Hippocampal formation (tissue), 2 donors: ENCODE results near the gene TEX2.
A peak's percentile ranks its signal among the peaks of the same experiment; 100 is the strongest.

Experiments used
- DNase-seq, 2 donors: peaks; one replicate each; lab custom pipeline; 2025; lab: John Stamatoyannopoulos, UW

TEX2 gene

DNA sequence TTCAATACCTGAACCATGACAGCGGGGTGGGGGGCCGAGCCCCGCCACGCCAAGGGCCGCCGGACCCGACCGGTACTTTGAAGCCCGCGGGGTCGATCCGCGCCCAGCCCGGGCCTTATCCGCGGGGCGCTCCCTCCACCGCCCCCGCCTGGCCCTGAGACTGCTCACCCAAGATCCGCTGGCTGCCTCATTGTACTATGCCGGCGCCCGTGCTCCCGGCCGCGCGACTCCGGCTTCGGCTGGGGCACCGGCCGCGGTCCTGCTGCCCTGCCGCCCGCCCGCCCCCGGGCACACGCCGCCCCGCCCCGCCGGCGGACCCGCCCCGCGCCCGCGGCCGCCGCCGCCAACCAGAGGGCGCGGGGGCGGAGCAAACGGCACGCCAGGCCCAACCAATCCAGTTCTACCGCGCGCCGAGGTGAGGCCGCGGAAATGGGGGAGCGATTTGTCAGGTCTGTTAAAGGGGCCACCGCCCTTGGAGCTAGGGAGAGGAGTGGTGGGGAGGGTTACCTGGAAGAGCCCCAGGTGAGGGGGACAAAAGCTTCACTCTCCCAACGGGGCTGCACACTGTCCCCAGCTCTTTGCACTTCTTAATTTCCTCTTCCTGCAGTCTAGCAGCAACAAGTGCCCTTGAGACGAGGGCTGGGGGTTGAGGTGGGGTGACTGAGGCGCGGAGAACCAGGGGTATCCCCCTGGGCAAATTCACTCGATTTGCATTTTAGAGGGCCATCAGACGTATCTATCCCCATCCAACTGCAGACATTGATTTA, at the start of gene TEX2:
TSS of gene TEX2 (minus strand) at position 261 of the 767 bp plus-strand sequence. CDS start 49,043 bp downstream, outside the sequence.
- DNase-seq, result peak; percentile 87 to 88

GRCh38 chr17:64309710-64310109, 46.6 kb upstream of the TEX2 start:
- no peak for DNase-seq

DNA sequence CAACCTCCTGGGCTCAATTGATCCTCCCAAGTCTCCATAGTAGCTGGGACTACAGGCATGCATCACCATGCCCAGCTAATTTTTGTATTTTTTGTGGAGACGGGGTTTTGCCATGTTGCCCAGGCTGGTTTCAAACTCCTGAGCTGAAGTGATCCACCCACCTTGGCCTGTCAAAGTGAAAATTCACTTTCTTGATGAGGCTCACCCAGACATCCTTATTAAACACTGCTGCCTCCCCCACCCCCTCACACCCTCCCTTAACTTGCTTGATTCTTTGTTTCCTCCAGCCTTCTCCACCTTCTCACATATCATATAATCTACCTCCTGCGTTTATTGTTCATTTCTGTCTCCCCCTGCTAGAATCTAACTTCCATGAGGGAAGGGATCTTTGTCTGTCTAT, 46.0 kb upstream of the TEX2 start:
- DNase-seq, result no peak

- peak in 1 of 2 donors; percentile 44 for DNase-seq
Observed at GRCh38 chr17:64306850-64307463, 43.9 kb upstream of the TEX2 start.

- DNase-seq, result no peak
Observed at GRCh38 chr17:64304551-64304950, 41.5 kb upstream of the TEX2 start.

GRCh38 chr17:64300699-64300965, 37.6 kb upstream of the TEX2 start:
- DNase-seq, result no peak

GRCh38 chr17:64297467-64298088, 34.5 kb upstream of the TEX2 start:
- DNase-seq, result no peak

DNA sequence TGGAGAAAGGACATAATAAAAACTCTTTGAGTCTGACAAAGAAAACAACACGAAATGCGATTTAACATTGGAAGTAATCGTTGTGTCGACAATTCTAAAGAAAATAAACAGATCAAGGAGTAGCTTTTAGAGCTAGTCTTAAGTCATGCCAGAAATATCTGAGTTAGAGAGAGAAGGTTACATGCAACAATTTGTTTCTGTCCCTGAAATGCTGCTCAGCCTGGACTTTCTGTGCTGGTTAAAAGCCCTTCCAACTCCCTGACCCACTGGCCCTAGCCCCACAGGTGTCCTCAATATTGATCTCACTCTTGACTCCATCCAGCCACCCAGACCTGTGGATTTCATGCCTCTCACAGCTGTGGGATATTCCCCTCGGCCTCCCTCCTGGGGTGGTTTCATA, 33.2 kb upstream of the TEX2 start:
- no peak for DNase-seq

- no peak for DNase-seq
Observed at GRCh38 chr17:64295146-64295545, 32.1 kb upstream of the TEX2 start.

- DNase-seq, result no peak
Observed at GRCh38 chr17:64291268-64291851, 28.3 kb upstream of the TEX2 start.

- DNase-seq, result no peak
Observed at GRCh38 chr17:64289741-64290141, 26.7 kb upstream of the TEX2 start.

GRCh38 chr17:64282753-64283080, 19.7 kb upstream of the TEX2 start:
- no peak for DNase-seq

DNA sequence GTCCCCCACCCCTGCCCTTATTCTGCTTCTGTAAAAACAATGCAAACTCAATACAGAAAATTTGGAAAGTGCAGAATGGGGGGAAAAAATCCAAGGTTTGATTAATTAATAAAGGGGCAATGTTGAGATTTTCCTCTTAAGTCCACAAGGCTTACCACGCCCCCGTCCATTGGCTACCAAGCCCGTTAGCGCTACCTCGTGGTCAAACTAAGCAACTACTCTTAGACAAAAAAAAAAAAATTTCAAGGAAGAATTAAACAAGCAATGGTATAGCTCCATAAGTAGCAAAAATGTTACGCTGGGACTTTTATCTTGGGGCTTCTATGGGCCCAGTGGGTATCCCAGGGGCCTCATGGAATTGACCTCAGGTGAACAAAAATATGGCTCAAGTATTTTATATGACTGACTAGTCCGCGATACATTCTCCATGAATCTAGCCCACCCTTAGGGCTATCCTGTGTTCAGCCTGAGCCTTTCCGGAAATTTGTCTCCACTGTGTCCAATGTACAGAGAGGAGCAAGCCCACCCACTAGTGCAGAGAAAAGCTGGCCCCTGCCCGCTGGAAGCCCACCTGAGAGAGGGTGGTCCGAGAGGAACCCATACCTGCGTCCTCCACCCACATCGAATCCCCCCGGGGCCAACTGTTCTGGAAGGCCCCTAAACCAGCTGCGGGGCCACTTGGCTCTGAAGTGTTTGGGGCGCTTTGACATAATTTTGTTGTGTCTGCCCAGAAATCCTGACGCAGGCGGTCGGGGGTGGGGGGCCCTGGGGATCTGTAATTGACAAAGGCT, 19.1 kb upstream of the TEX2 start:
- peak; percentile 19 to 70 for DNase-seq

GRCh38 chr17:64278614-64279013, 15.6 kb upstream of the TEX2 start:
- no peak for DNase-seq

DNA sequence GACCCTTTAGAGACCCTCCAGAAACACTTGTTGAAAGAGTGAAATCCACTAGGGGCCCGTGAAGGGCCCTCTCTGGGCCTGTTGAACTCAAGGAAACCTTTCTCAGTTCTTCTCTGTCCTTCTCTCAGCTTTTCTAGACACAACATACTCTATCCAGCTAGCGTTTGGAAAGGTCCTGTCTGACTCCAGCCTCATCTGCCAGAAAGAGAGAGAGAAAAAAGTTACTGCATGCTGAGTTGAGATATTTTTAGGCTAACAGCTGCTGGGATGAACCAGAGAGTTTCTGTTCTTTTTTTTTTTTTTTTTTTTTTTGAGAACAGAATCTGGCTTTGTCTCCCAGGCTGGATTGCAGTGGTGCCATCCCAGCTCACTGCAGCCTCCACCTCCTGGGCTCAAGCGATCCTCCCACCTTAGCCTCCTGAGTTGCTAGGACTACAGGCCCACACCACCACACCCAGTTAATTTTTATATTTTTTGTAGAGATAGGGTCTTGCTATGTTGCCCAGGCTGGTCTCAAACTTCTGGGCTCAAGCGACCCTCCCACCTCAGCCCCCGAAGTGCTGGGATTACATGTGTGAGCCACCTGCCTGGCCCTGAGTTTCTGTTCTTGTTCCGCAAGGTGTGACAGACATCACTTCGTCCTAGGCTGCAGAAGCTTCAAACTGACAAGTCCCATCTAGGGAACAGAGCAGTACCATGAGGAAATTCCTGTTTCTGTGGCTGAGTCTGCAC, 14.9 kb upstream of the TEX2 start:
- peak in 1 of 2 donors; percentile 18 for DNase-seq

DNA sequence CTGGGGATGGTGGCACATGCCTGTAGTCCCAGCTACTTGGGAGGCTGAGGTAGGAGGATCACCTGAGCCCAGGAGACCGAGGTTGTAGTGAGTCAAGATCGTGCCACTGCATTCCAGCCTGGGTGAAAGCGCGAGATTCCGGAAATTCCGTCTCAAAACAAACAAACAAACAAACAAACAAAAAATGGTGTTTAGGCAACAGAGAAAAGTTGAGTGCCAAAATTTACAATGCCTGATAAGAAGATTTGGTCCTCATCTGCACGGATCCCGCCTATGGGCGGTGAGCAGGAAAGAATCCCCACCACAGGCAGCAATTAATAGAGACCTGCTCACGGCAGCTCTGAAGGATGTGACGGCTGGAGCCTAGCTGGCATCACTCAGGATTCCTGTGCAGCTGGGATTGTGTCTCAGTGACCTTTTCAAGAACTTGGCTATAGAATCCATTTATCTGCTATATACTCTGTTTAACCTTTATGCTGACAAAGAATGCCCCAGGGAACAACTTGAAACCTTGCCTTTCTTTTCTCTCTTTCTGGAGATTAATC, 14.0 kb upstream of the TEX2 start:
- no peak for DNase-seq

DNA sequence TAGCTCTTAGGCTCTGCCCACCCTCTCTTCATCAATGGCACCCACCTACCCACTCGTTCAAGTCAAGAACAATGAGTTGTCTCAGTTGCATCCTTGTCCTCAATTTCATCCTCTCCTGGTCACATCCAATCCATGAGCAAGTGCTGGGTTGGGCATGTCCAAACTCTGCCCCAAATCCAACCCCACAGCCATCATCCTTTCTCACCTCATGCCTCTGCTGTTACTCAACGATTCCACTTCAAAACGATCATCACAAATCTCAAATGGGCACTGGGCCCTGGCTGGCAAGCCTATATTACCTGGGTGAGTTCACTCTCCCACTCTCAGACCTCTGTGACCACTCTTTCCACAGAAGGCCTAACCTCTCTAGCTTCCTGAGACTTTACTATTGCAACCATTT, 12.0 kb upstream of the TEX2 start:
- DNase-seq, result no peak

DNA sequence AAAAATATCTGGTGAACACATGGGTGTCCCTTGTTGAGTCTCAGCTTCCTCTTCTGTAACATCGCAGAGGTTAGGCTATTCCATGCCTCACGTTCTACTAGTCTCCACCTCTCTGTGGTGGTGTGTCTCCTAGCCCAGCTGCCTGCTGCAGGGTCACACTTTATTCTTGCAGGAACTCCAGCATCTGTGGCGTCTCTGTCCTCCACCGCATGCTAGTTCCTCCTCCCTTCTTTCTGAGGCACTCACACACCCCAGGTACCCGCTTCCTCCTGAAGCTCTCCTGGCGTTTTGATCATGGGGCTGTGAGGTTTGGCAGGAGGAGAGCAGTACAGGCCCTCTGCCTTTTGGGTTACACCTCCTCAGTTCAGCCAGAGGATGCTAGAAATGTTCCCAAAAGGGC, 9.9 kb upstream of the TEX2 start:
- no peak for DNase-seq

GRCh38 chr17:64270885-64271284, 7.8 kb upstream of the TEX2 start:
- no peak for DNase-seq

- DNase-seq, result peak in 1 of 2 donors; percentile 12
Observed at GRCh38 chr17:64269687-64270649, 6.9 kb upstream of the TEX2 start.
